Measurements from ENCODE around the gene INTU.

GRCh38 chr4:127687580-127687979, 54.8 kb downstream of the INTU start:
- TF ChIP-seq CTCF (IDR thresholded peaks at IDR 0.05; ENCODE audit: low read depth, low read length) (no peak), EZH2phosphoT487 (IDR thresholded peaks at IDR 0.05; ENCODE audit: low read depth) (no peak)

Data from OCI-LY3 (cell line).